D341Med (cell line): Measurements from ENCODE around the gene CDYL.
A peak's percentile ranks its signal among the peaks of the same experiment; 100 is the strongest.

Source experiments
- DNase-seq: peaks from one replicate; pipeline ENCODE4 v3.0.0; 2012; ENCODE audit warnings: low spot score

Gene CDYL

DNA sequence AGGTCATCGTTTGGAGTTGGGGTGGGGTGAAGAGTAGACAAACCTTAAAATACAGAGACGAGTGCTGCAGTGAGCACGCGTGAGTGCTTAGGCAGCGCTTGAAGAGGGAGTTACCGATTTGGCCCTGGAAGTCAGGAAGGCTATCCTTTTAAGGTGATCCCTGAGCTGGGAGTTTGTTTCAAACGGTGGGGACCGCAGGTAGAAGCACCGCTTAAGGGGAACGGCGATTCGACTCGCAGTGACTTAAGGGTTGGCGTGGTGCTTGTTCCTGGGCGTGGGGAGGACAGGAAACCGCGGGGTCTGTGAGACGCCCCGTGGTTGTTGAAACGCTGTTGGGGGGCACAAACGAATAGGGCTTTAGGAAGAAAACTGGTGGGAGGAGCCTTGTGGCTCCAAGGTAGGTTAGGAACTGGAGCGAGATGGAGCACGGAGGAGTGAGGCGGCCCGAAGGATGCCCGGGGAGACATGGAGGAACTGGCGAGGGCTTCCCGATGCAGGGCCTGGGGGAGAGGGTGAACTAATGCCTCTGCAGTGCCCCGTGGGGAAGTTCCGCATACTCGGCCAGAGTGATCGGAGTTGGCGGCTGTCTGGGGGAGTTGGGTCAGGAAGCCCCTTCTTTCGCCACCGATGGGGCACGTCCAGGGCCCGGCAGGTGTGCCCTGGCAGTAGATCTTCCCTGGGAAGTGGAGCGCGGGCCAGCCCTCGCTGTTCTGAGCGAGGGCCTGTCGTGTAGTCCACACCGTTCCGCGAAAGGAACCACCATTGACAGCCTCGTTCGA is 1.3 kb upstream of the CDYL start:
- no peak for DNase-seq

- peak; percentile 97 for DNase-seq
These were observed 592 bp upstream of the CDYL start for GRCh38 chr6:4775494-4776130.

DNA sequence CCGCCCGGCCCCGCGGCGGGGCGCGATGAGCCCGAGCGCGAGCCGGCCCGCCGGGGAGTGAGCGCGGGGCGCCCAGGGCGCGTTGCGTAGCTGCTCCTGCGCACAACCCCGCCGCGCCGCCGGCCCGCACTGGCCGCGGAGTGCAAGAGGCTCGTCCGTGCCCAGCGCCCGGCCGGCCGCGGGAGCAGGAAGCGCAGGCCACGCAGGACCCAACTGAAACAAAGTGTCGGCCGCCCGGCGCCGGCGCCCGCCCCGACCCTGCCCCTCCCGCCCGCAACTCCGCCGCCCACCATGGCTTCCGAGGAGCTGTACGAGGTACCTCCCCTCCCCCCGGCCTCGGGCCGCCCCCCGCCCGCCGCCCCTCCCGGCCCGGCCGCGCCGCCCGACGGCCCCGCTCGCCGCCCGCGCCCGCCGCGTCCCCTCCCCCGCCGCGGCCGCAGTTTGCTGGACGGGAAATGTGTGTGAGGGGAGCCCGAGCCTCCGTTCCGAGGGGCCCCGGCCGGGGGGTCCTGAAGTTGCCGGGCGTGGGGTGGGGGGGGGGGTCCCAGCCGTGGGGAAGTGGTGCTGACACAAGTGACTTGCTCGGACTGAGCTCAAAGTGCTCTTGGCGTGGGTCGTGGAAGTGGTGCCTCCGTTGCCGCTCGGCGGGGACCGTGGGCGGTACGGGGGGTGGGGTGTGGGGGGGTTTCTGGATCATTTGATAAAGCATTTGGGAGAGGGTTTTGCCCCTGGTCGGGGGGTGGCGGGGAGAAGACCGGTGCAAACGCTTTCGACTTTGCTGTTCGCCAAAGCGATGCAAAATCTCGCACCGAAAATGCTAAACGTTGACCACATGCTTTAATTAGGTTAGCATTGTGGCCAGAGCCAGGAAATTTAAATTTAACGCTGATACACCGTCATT is 539 bp downstream of the CDYL start:
- peak; percentile 89 for DNase-seq

DNA sequence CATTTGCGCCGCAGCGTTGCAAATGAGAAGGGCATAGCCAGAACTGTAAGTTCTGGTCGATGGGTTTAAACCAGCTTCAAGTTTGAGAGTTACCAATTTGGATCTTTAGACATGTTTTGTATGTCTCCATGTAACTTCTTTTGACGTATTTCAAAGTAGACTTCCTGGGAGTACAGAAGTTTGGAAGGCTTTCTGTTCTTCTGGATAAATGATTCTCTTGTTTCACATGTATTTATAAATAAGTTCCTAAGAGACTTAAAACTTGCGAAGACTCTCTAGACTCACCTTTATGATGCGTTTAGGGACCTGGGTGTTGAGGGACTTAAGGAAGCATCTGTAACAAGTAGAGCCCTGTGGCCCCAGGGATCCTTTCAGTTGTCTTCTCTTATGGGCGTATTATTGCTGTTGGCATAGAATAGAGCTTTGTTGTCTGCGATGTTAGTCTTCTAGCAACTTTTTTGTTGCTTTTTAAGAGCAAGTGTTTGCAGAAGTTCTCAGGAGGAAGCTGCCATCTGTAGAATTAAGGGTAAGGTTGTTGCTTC is 1.3 kb downstream of the CDYL start:
- DNase-seq, result no peak

DNA sequence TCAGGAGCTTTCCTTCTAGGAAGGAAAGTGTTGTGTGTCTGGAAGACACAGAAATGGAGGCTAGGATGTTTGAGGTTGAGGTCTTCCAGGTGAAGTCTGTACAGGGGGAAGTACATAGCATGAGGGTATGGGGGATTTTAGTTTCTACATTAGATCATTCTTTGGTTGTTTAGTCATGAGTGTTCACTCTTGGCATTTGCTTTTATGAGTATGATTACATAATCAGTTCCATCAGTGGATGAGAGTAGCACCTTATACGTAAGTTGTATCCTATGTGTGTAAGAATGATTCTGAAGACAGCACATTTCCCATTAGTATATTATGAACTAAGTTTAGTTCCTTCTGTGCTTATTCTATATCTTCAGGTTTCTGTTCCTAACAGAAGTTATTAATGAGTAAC is 1.9 kb downstream of the CDYL start:
- no peak for DNase-seq

GRCh38 chr6:4780360-4780812 is 4.2 kb downstream of the CDYL start:
- DNase-seq, result no peak

DNA sequence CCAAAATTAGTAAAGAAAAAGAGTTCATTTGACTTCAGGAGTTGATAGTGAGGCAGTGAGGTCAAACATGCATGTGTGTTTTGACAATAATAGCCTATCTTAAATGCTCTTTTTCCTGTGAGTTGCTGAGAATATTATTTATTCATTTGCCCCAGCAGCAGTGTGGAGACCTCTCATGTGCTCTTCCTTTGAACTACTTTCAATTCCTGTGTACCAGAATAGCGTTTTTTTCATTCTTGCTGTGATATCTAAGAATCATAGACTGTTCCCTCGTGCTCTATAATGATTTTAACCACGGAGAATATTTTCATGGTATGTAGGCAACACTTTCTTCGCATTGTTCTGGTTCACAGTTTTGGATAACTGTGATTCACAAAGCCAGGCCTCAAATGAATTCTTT is 5.2 kb downstream of the CDYL start:
- no peak for DNase-seq

DNA sequence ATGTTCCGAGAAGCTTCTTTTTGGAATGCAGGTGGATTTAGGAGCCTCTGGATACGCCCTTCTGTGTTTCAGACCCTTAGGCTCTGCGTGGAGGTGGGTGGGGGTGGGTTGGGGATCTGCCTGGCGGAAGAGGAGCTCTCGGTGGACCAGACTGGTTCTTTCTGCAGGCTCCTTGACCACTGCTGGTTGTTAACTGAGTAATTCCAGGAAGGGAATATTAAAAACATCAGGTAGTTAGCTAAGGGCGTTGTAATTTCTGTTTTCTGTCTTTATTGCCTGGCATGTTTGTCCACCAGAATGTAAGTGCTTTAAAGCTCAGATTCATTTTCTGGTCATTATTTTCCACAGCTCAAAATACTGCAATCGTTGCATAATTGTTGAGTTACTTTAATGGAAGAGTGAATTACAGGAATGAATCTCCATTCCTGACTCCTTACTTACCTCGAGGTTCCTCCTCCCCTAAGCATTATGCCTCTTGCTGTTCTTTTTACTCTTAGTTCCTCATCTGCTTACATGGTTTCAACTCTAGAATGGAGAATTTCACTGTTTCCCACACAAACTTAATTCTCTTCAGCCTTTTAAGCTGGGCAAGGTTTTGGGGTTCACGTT is 5.9 kb downstream of the CDYL start:
- no peak for DNase-seq

DNA sequence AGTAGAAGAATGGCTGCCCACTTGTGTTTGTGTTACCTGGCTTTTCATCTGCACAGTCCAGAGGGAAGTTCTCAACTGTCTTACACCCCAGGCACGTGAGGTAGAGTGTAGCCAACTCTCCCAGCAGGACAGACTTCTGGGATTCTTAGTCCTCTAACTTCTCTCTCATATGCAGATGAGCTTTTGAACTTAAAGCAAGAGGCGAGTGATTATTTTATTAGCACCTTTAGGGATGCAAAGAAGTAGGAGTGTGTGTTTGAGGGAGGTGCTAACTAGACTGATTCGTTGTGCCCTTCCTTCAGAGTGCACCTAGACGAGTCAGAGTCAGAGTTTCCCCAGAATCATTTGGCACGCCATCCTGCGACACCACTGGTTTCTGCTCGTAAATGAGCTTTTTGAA is 10.8 kb downstream of the CDYL start:
- DNase-seq, result no peak

DNA sequence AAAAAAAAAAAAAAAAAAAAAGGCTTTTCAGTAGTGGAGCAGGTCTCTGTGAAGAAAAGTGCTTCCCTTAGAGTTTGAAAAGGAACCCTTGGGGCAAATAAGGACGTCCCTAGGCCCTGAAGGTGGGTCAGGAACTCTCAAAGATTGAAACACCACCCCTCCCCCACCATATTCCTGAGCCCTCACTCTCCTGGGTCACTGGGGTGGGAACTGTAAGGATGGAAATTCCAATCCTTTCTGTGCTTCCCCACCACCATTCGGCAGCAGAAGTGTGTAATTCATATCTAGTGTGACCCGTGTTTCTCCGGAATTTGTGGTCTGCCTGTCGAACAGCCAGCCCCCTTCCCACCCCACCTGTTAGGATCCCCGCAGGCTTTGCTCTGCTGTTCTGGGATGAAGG is 12.3 kb downstream of the CDYL start:
- no peak for DNase-seq

GRCh38 chr6:4788953-4789584 is 12.9 kb downstream of the CDYL start:
- peak; percentile 42 for DNase-seq

- no peak for DNase-seq
These were observed 14.1 kb downstream of the CDYL start for GRCh38 chr6:4790158-4790899.

DNA sequence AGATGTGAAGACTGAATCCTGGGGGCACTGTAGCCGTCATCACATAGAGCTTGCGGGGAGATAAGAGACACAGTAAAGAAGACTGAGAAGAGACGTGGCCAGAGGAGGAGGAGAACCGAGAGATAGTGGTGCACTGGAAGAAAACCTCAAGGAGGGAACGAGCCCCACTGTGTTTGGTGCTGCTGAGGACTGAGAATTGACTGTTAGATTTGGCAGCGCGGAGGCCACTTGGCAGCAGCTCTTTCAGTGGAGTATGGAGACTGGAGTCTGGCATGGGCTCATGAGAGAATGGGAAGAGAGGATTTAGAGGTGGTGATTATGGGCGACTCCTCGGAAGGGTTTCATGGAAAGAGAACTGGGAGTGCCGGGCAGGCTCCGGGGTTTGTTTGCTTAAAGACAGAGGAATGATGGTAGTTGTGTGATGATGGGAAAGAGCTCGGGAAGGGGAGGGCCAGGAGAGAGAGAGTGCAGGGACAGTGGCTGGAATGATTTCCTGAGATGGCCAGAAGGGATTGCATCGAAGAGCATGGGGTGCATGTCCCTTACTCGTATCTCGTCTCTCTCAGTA is 18.0 kb downstream of the CDYL start:
- DNase-seq, result peak; percentile 26

DNA sequence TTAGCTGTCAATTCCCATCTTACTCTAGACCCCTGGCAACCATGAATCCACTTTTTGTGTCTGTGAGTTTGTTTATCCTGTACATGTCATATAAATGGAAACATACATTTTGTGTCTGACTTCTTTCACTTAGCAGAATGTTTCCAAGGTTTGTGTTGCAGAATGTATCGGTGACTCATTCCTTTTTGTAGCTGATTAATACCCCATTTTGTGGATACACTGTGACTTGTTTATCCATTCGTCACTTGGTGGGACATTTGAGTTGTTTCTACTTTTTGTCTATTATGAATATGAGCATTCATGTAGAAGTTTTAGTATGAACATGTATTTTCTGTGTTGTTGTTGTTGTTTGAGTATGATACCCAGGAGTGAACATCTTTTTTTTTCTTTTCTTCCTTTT is 21.4 kb downstream of the CDYL start:
- no peak for DNase-seq

GRCh38 chr6:4799912-4800311 is 23.7 kb downstream of the CDYL start:
- no peak for DNase-seq

DNA sequence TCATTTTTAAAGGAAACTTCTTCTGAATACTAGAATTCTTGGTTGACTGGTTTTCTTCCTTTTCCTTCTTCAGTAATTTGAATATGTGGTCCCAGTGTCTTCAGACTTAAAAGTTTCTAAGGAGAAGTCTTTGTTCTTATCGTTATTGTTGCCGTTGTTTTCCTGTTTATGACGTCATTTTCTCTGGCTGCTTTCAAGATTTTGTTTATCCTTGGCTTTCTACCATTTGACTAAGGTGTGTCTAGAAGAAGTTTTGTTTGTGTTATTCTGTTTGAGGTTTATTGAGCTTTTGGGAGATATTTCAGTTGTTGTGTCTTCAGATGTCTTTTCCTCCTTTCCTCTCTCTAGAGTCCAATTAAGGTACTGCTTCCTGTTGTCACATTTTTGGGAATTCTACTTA is 24.5 kb downstream of the CDYL start:
- DNase-seq, result no peak

DNA sequence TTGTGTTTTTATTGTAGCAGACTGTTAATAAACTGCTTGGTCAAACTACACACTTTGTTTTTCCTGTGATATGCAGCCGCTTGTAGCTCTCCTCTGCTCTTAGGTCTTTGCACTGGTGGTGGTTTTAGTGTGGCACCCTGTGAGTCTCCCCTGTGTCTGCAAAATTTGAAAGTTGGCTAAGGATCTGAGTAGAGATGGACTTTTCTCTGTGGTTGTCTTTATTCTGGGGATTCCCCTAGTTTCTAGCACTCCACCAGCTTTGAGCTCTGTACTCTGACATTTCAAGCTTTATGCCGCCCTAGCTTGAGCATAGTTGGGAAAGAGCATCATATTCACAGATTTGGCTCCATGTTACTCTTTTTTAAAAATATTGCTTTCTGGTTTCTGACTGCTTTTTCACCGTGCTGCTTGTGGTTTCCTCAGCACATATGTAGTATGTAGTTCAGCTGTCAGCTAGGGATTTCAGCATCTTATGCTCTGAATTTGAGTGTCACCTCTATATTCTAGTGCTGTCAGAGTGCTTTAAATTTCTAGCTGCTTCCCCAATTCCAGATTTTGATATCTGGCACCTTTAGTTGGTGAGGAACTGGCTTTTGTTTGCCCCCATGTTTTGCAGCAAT is 25.4 kb downstream of the CDYL start:
- no peak for DNase-seq

DNA sequence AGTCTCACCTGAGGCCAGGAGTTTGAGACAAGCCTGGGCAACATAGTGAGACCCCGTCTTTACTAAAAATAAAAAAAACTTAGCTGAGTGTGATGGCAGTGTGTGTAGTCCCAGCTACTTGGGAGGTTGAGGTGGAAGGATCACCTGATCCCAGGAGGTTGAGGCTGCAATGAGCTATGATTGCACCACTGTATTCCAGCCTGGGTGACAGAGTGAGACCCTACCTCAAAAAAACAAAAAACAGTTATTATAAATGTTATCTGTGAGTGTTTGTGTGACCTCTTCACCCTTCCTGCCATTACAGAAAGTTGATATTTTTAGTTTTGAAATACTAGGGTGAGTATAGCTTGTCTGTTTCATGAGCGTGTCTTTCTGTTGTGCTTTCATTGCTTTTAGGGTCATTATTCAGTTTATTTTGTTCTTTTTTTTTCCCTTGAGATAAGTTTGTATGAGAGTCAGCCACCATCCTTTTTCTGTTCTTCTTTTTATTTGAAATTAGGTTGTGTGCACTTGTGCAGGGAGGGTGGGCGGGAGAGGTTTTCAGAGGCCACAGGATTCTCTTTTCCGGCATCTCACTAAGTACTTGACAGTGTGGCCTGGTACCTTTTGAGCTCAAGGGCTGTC is 26.2 kb downstream of the CDYL start:
- no peak for DNase-seq

DNA sequence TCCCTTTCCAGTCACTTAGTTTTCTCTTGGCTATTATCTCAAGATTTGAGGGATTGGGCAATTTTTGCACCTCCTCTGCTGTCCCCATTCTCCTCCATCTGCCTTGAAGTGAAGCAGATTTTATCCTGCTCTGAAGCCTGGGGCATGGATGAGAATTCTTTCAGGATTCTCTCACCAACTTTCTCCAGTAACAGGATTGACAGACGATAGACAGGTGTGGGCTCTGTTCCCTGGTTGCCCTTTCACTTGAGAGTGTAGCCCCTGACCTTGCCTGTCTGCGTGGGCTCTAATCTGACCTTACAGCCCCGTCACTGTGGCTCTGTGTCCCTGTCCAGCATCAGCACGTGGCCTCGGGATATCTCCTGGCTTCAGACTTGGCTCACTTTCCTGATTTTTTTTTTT is 27.1 kb downstream of the CDYL start:
- no peak for DNase-seq

DNA sequence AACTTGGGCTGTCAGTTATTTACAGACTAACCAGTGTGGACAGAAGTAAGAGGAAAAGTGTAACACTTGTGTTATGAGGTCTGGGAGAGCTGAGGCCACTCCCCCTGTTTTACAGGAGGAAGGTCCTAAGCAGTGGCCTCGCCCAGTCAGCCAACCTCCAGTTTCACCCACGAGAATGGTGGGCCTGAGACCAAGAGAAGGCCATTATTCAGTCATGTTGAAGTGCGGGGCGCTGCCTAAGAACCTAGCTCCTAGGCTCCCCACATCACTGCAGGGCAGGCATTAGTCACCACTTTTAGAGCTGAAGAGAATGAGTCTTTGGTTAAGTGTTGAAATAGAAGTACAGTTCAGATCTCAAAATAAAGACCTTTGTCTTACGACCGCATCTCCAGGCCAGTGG is 27.9 kb downstream of the CDYL start:
- DNase-seq, result no peak
